DMS53 (cell line): ENCODE measurements around the gene UBAP2L.
"Not testable (repeated sequence)": the region's sequence is repeated elsewhere in the genome, so short reads cannot be mapped to it uniquely, and the experiment has no call there.

Experiments
- DNase-seq: peaks from one replicate; lab custom pipeline; 2025; lab: John Stamatoyannopoulos, UW

The UBAP2L gene

GRCh38 chr1:154312229-154313065, 91.7 kb downstream of the UBAP2L start:
- not testable (repeated sequence) for DNase-seq

GRCh38 chr1:154313066-154313356, 92.3 kb downstream of the UBAP2L start:
- DNase-seq: no peak

- not testable (repeated sequence) for DNase-seq
Observed at GRCh38 chr1:154314226-154314625, 93.5 kb downstream of the UBAP2L start.

- peak; percentile 29 for DNase-seq
Observed at GRCh38 chr1:154316704-154317103, 95.9 kb downstream of the UBAP2L start.

GRCh38 chr1:154318386-154318785, 97.6 kb downstream of the UBAP2L start:
- DNase-seq: no peak
